Activated CD4-positive, alpha-beta T cell treated with anti-CD3 and anti-CD28 coated beads, Interleukin-2, Interleukin-4, amounts not matched to agents 100 ng/mL and 50 ng/mL, durations not matched to agents 16 hours and 8 hours (primary cell): Measurements from ENCODE around the gene ICOSLG.
"Not testable (repeated sequence)": the region's sequence is repeated elsewhere in the genome, so short reads cannot be mapped to it uniquely, and the experiment has no call there.

ENCODE experiments used
- DNase-seq: peaks from one replicate; pipeline ENCODE4 v3.0.0-alpha.2; 2020; ENCODE audit warnings: low spot score

The ICOSLG gene

DNA sequence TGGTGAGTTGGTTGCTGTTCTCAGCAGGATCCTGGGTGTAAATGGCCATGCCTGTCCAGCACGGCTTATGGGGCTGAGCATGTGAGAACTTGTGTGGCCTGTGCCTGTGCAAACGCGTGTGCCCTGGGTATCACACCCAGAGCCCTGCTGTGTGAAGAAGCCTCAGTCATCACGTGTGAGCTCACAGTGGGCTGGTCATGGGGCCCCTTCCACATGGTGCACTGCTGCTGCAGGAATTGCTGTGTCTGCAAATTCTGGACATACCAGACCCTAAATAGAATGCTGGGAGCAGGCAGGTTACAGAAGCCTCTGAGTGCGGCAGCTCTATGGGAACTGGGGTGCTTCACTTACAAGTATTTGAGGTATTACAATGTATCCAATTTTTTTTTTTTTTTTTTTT, 17.4 kb downstream of the ICOSLG start:
- DNase-seq: not testable (repeated sequence)

- not testable (repeated sequence) for DNase-seq
These were observed 20.1 kb downstream of the ICOSLG start for GRCh38 chr21:44220674-44221073.

DNA sequence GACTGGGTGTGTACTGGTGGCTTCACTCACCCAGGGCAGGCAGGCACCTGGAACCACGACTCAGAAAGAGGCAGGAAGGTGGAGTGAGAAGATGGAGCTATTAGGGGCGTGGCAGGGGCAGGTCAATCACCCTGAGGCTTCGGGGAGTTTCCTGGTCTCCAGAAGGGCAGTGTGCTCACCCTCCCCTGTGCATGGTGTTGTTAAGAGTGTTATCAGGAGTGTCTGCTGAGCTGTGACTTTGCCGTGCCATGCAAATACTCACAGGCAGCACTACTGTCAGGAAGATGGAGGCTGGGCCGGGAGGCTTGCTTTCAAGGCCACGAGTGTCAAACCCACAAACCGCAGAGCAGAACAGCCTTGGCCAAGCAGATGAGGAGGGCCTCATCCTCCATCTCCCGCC, 22.3 kb downstream of the ICOSLG start:
- not testable (repeated sequence) for DNase-seq

DNA sequence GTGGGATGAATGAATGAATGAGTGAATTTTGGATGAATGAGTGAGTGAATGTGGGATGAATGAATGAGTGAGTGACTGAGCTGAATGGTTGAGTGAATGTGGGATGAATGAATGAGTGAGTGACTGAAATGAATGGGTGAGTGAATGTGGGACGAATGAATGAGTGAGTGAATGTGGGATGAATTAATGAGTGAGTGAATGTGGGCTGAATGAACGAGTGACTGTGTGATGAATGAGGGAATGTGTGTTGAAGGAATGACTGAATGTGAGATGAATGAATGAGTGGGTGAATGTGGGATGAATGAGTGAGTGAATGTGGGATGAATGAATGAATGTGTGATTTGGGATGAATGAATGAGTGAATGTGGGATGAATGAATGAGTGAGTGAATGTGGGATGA, 28.8 kb downstream of the ICOSLG start:
- not testable (repeated sequence) for DNase-seq

- DNase-seq: not testable (repeated sequence)
These were observed 29.2 kb downstream of the ICOSLG start for GRCh38 chr21:44211574-44211973.

- DNase-seq: not testable (repeated sequence)
These were observed 32.7 kb downstream of the ICOSLG start for GRCh38 chr21:44207860-44208646.

GRCh38 chr21:44206698-44207676, 33.8 kb downstream of the ICOSLG start:
- not testable (repeated sequence) for DNase-seq

GRCh38 chr21:44206187-44206586, 34.6 kb downstream of the ICOSLG start:
- DNase-seq: not testable (repeated sequence)

- DNase-seq: not testable (repeated sequence)
These were observed 38.0 kb downstream of the ICOSLG start for GRCh38 chr21:44202590-44203299.

- DNase-seq: not testable (repeated sequence)
These were observed 40.7 kb downstream of the ICOSLG start for GRCh38 chr21:44199997-44200396.

DNA sequence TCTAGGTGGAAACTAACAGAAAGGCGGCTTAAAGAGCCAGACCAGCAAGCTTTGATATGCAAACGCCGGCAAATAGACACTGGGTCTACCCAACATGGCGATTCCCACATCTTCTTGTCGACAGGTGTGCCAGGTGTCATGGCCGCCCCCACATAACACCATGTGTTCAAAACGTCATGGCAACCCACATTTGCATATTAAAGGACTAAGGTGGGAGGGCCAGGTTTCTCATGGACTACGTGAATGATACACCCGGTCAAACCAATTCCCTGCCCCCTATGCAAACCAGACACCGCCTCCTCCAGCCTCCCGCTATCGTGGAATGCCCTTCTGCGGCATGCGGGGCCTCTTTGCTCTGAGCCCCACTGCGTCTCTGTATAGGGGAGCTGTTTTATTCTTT, 41.3 kb downstream of the ICOSLG start:
- DNase-seq: no peak

- not testable (repeated sequence) for DNase-seq
These were observed 43.6 kb downstream of the ICOSLG start for GRCh38 chr21:44197156-44197516.

DNA sequence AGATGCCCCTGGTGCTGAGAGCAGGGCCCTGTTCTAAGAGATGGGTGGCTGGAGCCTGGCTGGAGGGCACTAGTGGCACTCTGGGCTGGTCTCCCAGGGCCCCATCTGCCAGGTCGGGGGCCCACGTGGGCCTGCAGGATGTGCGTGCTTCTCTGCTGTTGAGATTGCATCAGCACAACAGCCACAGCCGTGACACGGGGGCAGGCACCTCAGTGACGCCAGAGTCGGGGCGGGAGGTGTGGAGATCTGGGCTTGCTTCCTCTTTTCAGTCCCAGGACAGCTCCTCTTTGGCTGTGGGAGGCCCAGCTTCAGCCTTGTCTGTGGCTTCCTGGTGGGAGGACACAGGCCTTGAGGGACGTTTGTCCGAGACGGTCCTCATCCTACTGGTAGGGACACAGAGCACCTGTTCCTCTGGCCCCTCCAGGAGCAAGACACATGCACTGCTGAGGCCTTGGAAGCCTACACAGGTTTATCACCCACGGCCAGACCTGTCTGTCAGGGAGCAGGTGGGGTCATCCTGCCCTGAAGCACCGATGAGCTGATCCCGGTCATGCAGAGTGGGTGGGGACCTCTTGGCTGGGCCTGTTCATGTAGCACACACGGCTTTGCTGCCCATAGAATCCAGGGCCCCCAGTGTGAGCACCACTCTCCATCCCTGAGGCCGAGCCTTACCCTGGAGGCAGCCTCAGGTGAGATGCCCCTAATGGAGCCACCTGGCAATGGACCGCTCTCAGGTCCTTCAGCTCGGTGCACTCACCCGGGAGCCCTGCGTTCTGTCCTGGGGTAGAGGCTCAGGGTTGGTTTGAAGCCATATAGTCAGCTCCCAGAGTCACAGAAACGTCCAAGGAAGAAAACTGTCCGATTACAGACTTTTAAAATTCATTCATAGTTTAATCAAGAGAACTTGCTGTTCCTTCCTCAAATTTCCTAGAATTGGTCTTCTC, 44.3 kb downstream of the ICOSLG start:
- DNase-seq: peak; percentile 57

DNA sequence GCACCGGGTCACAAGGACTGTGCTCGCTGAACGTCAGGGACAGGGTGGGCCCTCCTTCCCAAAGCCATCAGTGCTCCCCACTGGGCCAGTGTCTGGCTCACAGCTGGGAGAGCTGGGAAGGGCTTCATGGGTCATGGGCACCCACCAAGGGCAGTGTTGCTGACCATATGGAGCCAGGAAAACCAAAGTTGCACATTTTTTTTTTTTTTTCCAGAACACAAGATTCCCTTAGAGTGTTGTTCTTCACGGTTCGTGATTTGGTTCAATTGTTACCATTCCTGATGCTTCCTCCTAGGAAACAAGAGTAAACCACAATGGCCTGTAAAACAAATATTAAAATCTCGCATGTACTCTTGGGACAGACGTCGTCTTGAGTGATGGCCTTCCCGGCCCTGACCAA, 45.9 kb downstream of the ICOSLG start:
- not testable (repeated sequence) for DNase-seq

DNA sequence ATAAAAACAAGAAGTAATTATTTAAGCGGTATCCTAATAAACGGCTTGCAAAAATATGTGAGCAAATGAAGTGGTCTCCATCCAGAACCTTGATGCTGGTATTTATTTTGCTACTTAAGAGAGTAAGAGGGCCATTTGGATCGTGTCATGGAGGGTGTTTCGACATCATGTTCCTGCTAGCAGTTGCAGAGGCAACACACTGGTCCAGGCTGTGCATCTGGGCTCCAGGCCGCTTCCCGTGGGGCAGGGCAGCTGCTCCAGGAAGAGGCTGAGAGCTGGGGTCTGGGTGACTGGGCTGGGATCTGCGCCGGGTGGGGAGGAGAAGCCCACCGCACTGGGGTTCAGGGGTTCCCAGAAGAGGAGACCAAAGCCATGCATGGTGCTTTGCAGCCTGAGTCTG, 46.3 kb downstream of the ICOSLG start:
- not testable (repeated sequence) for DNase-seq

DNA sequence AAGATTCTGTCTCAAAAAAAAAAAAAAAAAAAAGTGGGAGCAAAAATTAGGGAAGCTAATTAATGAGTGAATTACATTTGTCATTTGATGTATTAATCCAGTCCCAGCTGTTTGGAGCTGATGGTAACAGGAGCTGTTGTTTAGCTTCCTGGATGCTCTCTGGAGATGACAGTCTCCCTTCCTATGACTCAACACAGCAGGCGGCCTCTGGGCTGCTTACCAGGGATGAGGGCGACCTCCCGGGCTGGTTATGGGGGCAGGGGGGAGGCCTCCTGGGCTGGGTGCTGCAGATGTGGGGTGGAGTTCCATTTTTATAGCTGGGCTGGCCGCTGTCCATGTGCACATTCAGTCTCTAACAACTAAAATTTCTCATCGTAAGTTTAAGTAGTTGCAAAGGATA, 47.6 kb downstream of the ICOSLG start:
- DNase-seq: not testable (repeated sequence)

- not testable (repeated sequence) for DNase-seq
These were observed 50.1 kb downstream of the ICOSLG start for GRCh38 chr21:44190349-44191271.

DNA sequence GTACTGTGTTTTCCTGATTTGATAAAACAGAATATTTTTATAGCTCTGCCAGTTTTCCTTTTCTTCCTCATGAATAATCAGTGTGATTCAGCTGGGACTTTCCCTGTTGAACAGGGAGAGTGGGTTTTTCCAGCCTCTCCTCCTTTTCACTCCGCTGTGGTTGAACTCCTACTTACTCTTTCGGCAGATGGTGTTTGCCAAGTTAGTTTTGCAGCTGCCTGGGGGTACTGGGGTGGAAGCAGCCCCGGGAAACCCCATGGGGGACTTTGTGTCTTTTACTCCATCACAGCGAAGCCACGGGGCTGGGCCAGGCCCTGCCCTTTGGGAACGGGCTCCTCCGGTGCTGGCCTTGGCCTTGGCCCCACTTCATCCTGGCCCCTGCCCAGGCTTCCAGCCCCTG, 55.9 kb downstream of the ICOSLG start:
- not testable (repeated sequence) for DNase-seq

DNA sequence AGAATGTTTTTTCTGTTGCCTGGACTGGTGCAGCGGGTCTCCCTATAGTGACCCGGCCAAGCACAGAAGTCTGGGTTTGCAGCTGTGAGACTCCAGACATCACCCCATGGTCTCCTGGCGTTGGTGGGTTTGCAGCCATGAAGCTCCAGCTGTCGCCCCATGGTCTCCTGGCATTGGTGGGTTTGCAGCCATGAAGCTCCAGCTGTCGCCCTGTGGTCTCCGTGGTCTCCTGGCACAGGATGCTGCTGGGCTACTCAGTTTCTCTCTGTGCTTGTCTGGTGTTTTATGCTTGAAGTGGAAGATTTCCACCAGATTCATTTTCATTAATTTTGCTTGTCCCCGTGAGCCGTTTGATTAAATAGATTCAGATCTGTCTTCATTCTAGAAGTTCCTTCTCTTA, 58.5 kb downstream of the ICOSLG start:
- DNase-seq: not testable (repeated sequence)

DNA sequence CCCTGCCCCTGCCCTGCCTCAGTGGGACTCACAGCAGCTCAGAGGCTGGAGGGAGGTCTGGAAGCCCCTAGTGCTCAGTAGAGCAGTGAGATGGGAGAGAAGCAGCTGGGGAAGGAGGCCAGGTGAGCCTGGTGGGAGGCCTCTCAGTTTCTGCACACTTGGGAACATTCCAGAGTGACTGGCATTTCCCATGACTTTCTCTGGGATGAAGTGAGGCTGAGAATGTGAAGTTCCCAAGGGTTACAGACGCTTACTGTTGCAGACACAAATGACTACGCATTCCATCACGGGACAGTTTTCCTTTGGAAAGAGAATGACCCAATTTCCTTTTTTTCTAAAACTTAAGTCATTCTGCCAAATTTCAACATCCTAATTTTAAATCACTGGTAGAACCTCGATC, 59.2 kb downstream of the ICOSLG start:
- DNase-seq: not testable (repeated sequence)
